IPS DF 6.9 (cell line): ENCODE data around the gene PPM1L.

Source experiments
- DNase-seq: peaks from one replicate; pipeline ENCODE4 v3.0.0-alpha.2; 2013; ENCODE audit warnings: low read depth, low spot score
- H3K27ac ChIP-seq: one replicate; pipeline ENCODE4 v1.5.1; 2013; ENCODE audit warnings: low read length, control low read depth
- H3K27me3 ChIP-seq: 2 replicates; pipeline ENCODE4 v1.6.1; 2013; ENCODE audit warnings: mild to moderate bottlenecking, low read length; ENCODE audit not compliant: control insufficient read depth, insufficient read depth
- H3K36me3 ChIP-seq: 2 replicates; pipeline ENCODE4 v1.6.1; 2013; ENCODE audit warnings: low read length; ENCODE audit not compliant: control insufficient read depth, insufficient read depth
- H3K4me1 ChIP-seq: 2 replicates; pipeline ENCODE4 v1.6.1; 2013; ENCODE audit warnings: low read length; ENCODE audit not compliant: control insufficient read depth, insufficient read depth
- H3K4me3 ChIP-seq: 2 replicates; pipeline ENCODE4 v1.5.1; 2013; ENCODE audit warnings: mild to moderate bottlenecking, low read length
- H3K9me3 ChIP-seq: 2 replicates; pipeline ENCODE4 v1.6.1; 2013; ENCODE audit warnings: low read length, inconsistent platforms; ENCODE audit not compliant: control insufficient read depth, insufficient read depth
- WGBS: extraction: QIAGEN DNeasy Blood & Tissue Kit; methylation state at CpG from one replicate; pipeline ENCODE4 v1.1.7; 2013; ENCODE audit warnings: mixed read lengths, missing lambda C conversion rate; ENCODE audit not compliant: insufficient read length, insufficient coverage; 5-methylcytosine and 5-hydroxymethylcytosine counted together

Gene PPM1L

DNA sequence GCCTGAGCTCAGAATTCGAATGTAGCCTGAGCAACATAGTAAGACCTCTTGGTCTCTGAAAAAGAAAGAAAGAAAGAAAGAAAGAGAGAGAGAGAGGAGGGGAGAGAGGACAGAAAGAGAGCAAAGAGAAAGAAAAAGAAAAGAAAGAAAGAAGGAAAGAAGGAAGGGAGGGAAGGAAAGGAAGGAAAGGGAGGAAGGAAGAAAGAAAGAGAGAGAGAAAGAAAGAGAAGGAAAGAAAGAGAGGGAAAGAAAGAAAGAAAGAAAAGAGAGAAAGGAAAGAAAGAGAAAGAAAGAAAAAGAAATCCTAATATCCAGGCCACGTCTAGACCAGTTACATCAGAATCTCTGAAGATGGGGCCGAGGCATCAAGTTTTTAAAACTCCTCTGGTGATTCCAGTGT is 50.7 kb downstream of the PPM1L start:
- no peak for DNase-seq
- Histone ChIP-seq H3K9me3 (no peaks in the 10 kb centered on the region), H3K27me3 (no peaks in the 10 kb centered on the region), H3K4me3 (no peak overlapping the region), H3K36me3 (no peaks in the 10 kb centered on the region), H3K4me1 (0 out of 2 replicates have a peak, but pooled peaks cover 1% of the 10 kb centered on the region), H3K27ac (no peak overlapping the region)
- WGBS: no CpG with 5 or more reads among the region's 3 CpGs

DNA sequence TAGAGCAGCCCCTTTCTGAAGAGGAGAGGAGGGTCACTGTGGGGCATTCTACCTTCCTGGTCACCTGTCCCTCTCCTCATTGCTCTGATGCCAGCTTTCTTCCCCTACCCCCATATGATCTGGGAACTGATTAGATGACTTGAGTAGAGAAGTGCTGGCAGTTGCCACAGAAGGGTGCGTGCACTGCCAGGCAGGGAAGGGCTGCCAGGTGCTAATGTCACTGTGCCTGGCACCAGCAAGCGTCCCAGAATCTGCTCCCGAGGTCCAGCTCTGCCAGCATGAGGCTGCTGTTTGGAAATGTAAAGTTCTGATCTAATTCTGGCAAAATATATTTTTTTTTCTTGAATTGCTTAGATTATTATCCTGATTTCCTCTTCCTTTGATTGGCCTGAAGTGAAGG is 52.8 kb downstream of the PPM1L start:
- Histone ChIP-seq H3K27ac (no peak overlapping the region), H3K36me3 (no peaks in the 10 kb centered on the region), H3K4me1 (no peaks in the 10 kb centered on the region), H3K4me3 (no peak overlapping the region), H3K27me3 (no peaks in the 10 kb centered on the region), H3K9me3 (no peaks in the 10 kb centered on the region)
- no peak for DNase-seq
- no CpG with 5 or more reads among the region's 3 CpGs for WGBS

DNA sequence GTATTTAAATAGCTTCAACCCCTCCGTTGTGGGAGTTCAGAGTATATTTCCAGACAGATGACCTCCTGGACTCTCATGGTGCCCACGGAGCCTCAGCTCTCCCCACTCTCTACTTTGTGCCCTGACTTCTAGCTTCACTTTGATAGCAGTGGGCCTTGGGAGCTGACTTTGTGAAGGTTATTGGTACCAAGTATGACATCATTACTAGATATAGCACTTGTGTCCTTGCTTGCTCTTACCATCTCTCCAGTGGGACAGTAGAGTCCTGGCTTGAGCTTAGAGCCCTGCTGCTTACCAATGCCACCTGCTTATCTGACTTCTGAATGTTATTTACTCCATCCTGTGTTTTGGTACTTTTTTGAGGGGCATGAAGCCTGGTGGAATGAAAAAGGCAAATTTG is 53.4 kb downstream of the PPM1L start:
- no peak overlapping the region for H3K27ac ChIP-seq
- no peak overlapping the region for H3K4me3 ChIP-seq
- H3K4me1 ChIP-seq: no peaks in the 10 kb centered on the region
- H3K36me3 ChIP-seq: no peaks in the 10 kb centered on the region
- no CpG with 5 or more reads among the region's 2 CpGs for WGBS
- DNase-seq: no peak
- no peaks in the 10 kb centered on the region for H3K27me3 ChIP-seq
- H3K9me3 ChIP-seq: no peaks in the 10 kb centered on the region

- DNase-seq: no peak
- no peaks in the 10 kb centered on the region for H3K27me3 ChIP-seq
- no peaks in the 10 kb centered on the region for H3K9me3 ChIP-seq
- H3K4me3 ChIP-seq: no peak overlapping the region
- H3K36me3 ChIP-seq: no peaks in the 10 kb centered on the region
- no peak overlapping the region for H3K27ac ChIP-seq
- no peaks in the 10 kb centered on the region for H3K4me1 ChIP-seq
- WGBS: no CpG with 5 or more reads among the region's 4 CpGs
Measured at GRCh38 chr3:160810362-160811236, 54.6 kb downstream of the PPM1L start.

DNA sequence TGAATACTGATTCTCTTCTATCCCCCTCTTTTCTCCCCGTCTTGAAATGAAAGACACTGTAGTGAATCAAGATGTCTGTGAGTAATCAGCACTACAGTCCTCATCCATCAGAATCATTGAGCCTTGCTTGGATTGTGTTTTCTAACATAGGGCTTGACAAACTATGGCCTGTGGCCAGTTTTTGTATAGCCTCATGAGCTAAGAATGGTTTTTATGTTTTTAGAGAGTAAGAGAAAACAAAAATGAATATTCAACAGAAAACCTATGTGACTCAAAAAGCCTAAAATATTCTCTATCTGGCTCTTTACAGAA is 55.2 kb downstream of the PPM1L start:
- no peaks in the 10 kb centered on the region for H3K27me3 ChIP-seq
- WGBS: no CpG with 5 or more reads among the region's 1 CpG
- no peaks in the 10 kb centered on the region for H3K36me3 ChIP-seq
- no peaks in the 10 kb centered on the region for H3K9me3 ChIP-seq
- no peaks in the 10 kb centered on the region for H3K4me1 ChIP-seq
- H3K4me3 ChIP-seq: no peak overlapping the region
- no peak for DNase-seq
- no peak overlapping the region for H3K27ac ChIP-seq

DNA sequence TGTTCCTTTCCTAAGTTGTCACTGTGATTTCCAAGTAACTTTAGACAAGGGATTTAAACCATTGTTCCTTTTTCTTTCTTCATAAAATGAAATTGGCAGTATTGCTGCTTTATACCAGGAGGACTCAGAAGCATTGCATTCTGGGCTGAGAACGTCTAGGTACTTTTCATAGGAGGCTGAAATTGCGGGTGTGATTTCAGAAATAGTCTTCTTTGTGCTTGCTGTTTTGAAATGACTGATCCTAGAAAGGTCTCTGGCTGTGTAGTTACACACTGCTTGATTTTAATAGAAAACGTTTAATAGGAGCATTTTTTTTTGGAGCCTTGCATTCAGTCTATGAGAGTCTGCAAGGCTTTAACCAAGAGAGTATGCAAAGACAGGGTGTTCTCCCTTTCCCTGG is 56.3 kb downstream of the PPM1L start:
- H3K4me3 ChIP-seq: no peak overlapping the region
- no peaks in the 10 kb centered on the region for H3K36me3 ChIP-seq
- H3K27me3 ChIP-seq: no peaks in the 10 kb centered on the region
- DNase-seq: no peak
- H3K27ac ChIP-seq: no peak overlapping the region
- no peaks in the 10 kb centered on the region for H3K4me1 ChIP-seq
- WGBS: no CpG with 5 or more reads among the region's 3 CpGs
- no peaks in the 10 kb centered on the region for H3K9me3 ChIP-seq

DNA sequence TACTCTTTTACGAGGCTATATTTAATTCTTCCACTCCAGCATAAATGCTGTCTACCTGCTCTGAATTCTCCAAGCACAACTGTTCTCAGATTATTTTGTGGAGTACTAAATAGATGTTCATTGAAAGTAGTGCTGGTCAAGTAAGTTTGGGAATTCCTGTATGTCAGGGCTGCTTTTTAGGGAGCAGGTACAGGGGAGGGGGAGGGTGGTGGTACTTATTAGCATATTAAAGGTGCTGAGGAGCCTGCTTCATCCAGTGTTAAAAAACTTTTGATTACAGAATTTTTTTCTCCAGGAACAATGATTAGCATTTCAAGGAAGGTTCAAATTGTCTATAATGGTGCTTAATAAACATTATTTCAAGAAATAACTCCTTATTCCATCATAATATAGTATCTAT is 59.2 kb downstream of the PPM1L start:
- Histone ChIP-seq H3K4me3 (no peak overlapping the region), H3K27me3 (no peaks in the 10 kb centered on the region), H3K36me3 (no peaks in the 10 kb centered on the region), H3K4me1 (no peaks in the 10 kb centered on the region), H3K27ac (no peak overlapping the region), H3K9me3 (no peaks in the 10 kb centered on the region)
- WGBS: no CpG with 5 or more reads among the region's 1 CpG
- no peak for DNase-seq

GRCh38 chr3:160820022-160820421 is 64.0 kb downstream of the PPM1L start:
- no peak for DNase-seq
- no peaks in the 10 kb centered on the region for H3K9me3 ChIP-seq
- H3K36me3 ChIP-seq: no peaks in the 10 kb centered on the region
- H3K4me1 ChIP-seq: no peaks in the 10 kb centered on the region
- H3K27ac ChIP-seq: no peak overlapping the region
- no peak overlapping the region for H3K4me3 ChIP-seq
- no CpG with 5 or more reads among the region's 1 CpG for WGBS
- no peaks in the 10 kb centered on the region for H3K27me3 ChIP-seq

- Histone ChIP-seq H3K27me3 (no peaks in the 10 kb centered on the region), H3K4me1 (no peaks in the 10 kb centered on the region), H3K36me3 (no peaks in the 10 kb centered on the region), H3K4me3 (no peak overlapping the region), H3K27ac (no peak overlapping the region), H3K9me3 (no peaks in the 10 kb centered on the region)
- no peak for DNase-seq
- WGBS: no CpG with 5 or more reads among the region's 1 CpG
Measured at GRCh38 chr3:160820430-160820829, 64.4 kb downstream of the PPM1L start.

GRCh38 chr3:160822936-160823335 is 66.9 kb downstream of the PPM1L start:
- H3K9me3 ChIP-seq: no peaks in the 10 kb centered on the region
- DNase-seq: no peak
- no peaks in the 10 kb centered on the region for H3K36me3 ChIP-seq
- H3K4me3 ChIP-seq: no peak overlapping the region
- H3K27me3 ChIP-seq: no peaks in the 10 kb centered on the region
- H3K27ac ChIP-seq: no peak overlapping the region
- H3K4me1 ChIP-seq: 0 out of 2 replicates have a peak, but pooled peaks cover 2% of the 10 kb centered on the region

DNA sequence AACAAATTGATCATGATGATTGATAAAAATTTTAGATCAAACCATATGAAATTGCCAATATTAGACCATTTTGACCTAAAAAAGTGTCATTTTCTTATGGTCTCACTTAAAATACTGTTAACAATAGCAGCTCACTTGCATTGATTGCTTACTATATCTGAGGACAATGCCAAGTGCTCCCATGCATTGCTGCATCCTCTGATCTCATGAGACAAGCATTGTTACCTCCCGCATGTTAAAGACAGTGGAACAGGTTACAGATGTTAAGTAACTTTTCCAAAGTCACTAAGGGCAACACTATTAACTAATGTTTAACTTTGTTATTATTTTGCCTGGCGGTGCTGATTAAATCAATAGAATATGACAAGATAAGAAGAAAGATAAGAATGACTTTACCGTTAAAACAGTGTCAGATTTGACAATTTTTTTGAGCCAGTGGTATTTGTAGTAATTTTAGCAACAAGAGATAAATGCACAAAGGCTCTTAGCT is 69.3 kb downstream of the PPM1L start:
- H3K9me3 ChIP-seq: no peaks in the 10 kb centered on the region
- H3K4me3 ChIP-seq: no peak overlapping the region
- no peak overlapping the region for H3K27ac ChIP-seq
- no peak for DNase-seq
- no CpG with 5 or more reads among the region's 3 CpGs for WGBS
- H3K36me3 ChIP-seq: no peaks in the 10 kb centered on the region
- H3K4me1 ChIP-seq: 0 out of 2 replicates have a peak, but pooled peaks cover 2% of the 10 kb centered on the region
- H3K27me3 ChIP-seq: no peaks in the 10 kb centered on the region
